ENCODE data around the gene PRKACB.
"Not testable (repeated sequence)": the region's sequence is repeated elsewhere in the genome, so short reads cannot be mapped to it uniquely, and the experiment has no call there.

The PRKACB gene

GRCh38 chr1:84143796-84144565, at the start of gene PRKACB:
Gene PRKACB, plus strand, starts transcription at chr1:84144271. Its CDS starts 91 bp downstream, at chr1:84144362.
- in situ Hi-C loops (cut with MboI; ENCODE audit: low sequenced_read_pairs): loop anchor here (25.0 kb wide), 2 partner anchors 468 to 618 kb away; no protein-coding TSS in a partner anchor

GRCh38 chr1:84095308-84095707, 48.8 kb upstream of the PRKACB start:
- in situ Hi-C loops (cut with MboI; ENCODE audit: low sequenced_read_pairs): no loop called here

- in situ Hi-C loops (cut with MboI; ENCODE audit: low sequenced_read_pairs): no loop called here
Measured at GRCh38 chr1:84096176-84096575, 47.9 kb upstream of the PRKACB start.

- in situ Hi-C loops (cut with MboI; ENCODE audit: low sequenced_read_pairs): no loop called here
Measured at GRCh38 chr1:84101204-84101603, 42.9 kb upstream of the PRKACB start.

- in situ Hi-C loops (cut with MboI; ENCODE audit: low sequenced_read_pairs): no loop called here
Measured at GRCh38 chr1:84103197-84103992, 40.7 kb upstream of the PRKACB start.

GRCh38 chr1:84107538-84107937, 36.5 kb upstream of the PRKACB start:
- in situ Hi-C loops (cut with MboI; ENCODE audit: low sequenced_read_pairs): not testable (repeated sequence)

- in situ Hi-C loops (cut with MboI; ENCODE audit: low sequenced_read_pairs): no loop called here
Measured at GRCh38 chr1:84107955-84108354, 36.1 kb upstream of the PRKACB start.

GRCh38 chr1:84108900-84109578, 35.0 kb upstream of the PRKACB start:
- in situ Hi-C loops (cut with MboI; ENCODE audit: low sequenced_read_pairs): no loop called here

- in situ Hi-C loops (cut with MboI; ENCODE audit: low sequenced_read_pairs): no loop called here
Measured at GRCh38 chr1:84110629-84111028, 33.4 kb upstream of the PRKACB start.

- in situ Hi-C loops (cut with MboI; ENCODE audit: low sequenced_read_pairs): no loop called here
Measured at GRCh38 chr1:84116558-84116957, 27.5 kb upstream of the PRKACB start.

GRCh38 chr1:84117868-84118267, 26.2 kb upstream of the PRKACB start:
- in situ Hi-C loops (cut with MboI; ENCODE audit: low sequenced_read_pairs): no loop called here

GRCh38 chr1:84121360-84121759, 22.7 kb upstream of the PRKACB start:
- in situ Hi-C loops (cut with MboI; ENCODE audit: low sequenced_read_pairs): no loop called here

GRCh38 chr1:84122780-84123382, 21.2 kb upstream of the PRKACB start:
- in situ Hi-C loops (cut with MboI; ENCODE audit: low sequenced_read_pairs): no loop called here

- in situ Hi-C loops (cut with MboI; ENCODE audit: low sequenced_read_pairs): loop anchor here (25.0 kb wide), 2 partner anchors 479 to 629 kb away; no protein-coding TSS in a partner anchor
Measured at GRCh38 chr1:84133479-84133878, 10.6 kb upstream of the PRKACB start.

GRCh38 chr1:84135341-84135740, 8.7 kb upstream of the PRKACB start:
- in situ Hi-C loops (cut with MboI; ENCODE audit: low sequenced_read_pairs): loop anchor here (25.0 kb wide), 2 partner anchors 477 to 627 kb away; no protein-coding TSS in a partner anchor

- in situ Hi-C loops (cut with MboI; ENCODE audit: low sequenced_read_pairs): loop anchor here (25.0 kb wide), 2 partner anchors 471 to 621 kb away; no protein-coding TSS in a partner anchor
Measured at GRCh38 chr1:84141182-84142003, 2.7 kb upstream of the PRKACB start.

GRCh38 chr1:84145068-84145467, 997 bp downstream of the PRKACB start:
- in situ Hi-C loops (cut with MboI; ENCODE audit: low sequenced_read_pairs): loop anchor here (25.0 kb wide), 2 partner anchors 467 to 617 kb away; no protein-coding TSS in a partner anchor

GRCh38 chr1:84146411-84147032, 2.5 kb downstream of the PRKACB start:
- in situ Hi-C loops (cut with MboI; ENCODE audit: low sequenced_read_pairs): loop anchor here (25.0 kb wide), 2 partner anchors 466 to 616 kb away; no protein-coding TSS in a partner anchor

GRCh38 chr1:84148758-84149157, 4.7 kb downstream of the PRKACB start:
- in situ Hi-C loops (cut with MboI; ENCODE audit: low sequenced_read_pairs): loop anchor here (25.0 kb wide), 2 partner anchors 464 to 614 kb away; no protein-coding TSS in a partner anchor

Measured in HL-60/S4 treated with phorbol 12-myristate 13-acetate at 8.2 ng/mL for 4 days and 3 days (cell line).